ENCODE results near the gene PGAP3. TPM values are rescaled to one million over a fixed set of nuclear protein-coding genes. Genes with fewer than 3 reads are reported as not detected.
A peak's percentile ranks its signal among the peaks of the same experiment; 100 is the strongest.

PGAP3 gene
- total RNA-seq, 1 experiment from 2014 or later: 21.8 TPM

DNA sequence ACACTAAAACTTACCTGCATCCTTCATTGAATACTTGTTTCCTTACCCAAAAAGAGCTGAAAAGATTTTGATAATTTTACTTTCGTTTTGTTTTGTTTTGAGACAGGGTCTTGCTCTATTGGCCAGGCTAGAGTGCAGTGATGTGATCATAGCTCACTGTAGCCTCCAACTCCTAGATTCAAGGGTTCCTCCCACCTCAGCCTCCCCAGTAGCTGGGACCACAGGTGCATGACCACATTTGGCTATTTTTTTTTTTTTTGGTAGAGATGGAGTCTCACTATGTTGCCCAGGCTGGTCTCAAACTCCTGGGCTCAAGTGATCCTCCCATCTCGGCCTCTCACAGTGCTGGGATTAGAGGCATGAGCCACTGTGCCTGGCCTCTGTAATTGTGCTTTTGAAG, 32.8 kb downstream of the PGAP3 start:
- DNase-seq (ENCODE audit: low read depth, low spot score): no peak
- Histone ChIP-seq H3K4me1 (ENCODE audit: control insufficient read depth, insufficient read depth, low read length) (peaks cover 11% of the 10 kb centered on the region; the same call in 1 of the 2 replicates), H3K27me3 (ENCODE audit: control insufficient read depth, insufficient read depth, low read length) (no peaks in the 10 kb centered on the region), H3K27ac (ENCODE audit: low read length) (no peak overlapping the region), H3K36me3 (ENCODE audit: control insufficient read depth, insufficient read depth, low read length) (no peaks in the 10 kb centered on the region), H3K4me3 (ENCODE audit: low read depth in 2 of 2, low read length in 2 of 2) (no peak overlapping the region), H3K9me3 (ENCODE audit: control insufficient read depth, insufficient read depth, low read depth, low read length) (no peaks in the 10 kb centered on the region)
- ChIA-PET POLR2A (no interaction called here), CTCF (interaction anchor here (0.6 to 2.8 kb wide), 2 partner anchors 22 to 34 kb away, joined by 3 to 12 read pairs; no protein-coding TSS in a partner anchor)
- intact Hi-C loops (cut with micrococcal nuclease; ENCODE audit: unreplicated experiment) (no loop called here), in situ Hi-C loops (cut with HindIII; ENCODE audit: low pct_unique_long_range_greater_than_20kb, low sequenced_read_pairs) (no loop called here)
- no TSS peak for BruUV-seq (replicated peaks)
- no peak for ATAC-seq
- TF ChIP-seq TCF7L2 (IDR thresholded peaks at IDR 0.05; ENCODE audit: low read depth, low read length) (no peak), SIN3A (IDR thresholded peaks at IDR 0.05; ENCODE audit: borderline replicate concordance, insufficient read depth, low read depth, low read length) (no peak), REST (IDR thresholded peaks at IDR 0.05; ENCODE audit: insufficient read depth in 1 of 2, low read depth in 2 of 2, low read length in 1 of 2) (no peak), CTCF (IDR thresholded peaks at IDR 0.05) (no peak), POLR2AphosphoS5 (IDR thresholded peaks at IDR 0.05; ENCODE audit: low read depth, low read length) (no peak)

- H3K27ac ChIP-seq (ENCODE audit: low read length): no peak overlapping the region
- H3K27me3 ChIP-seq (ENCODE audit: control insufficient read depth, insufficient read depth, low read length): no peaks in the 10 kb centered on the region
- in situ Hi-C loops (cut with HindIII; ENCODE audit: low pct_unique_long_range_greater_than_20kb, low sequenced_read_pairs): no loop called here
- CTCF ChIA-PET: interaction anchor here (0.5 to 2.8 kb wide), 8 partner anchors 9 to 400 kb away, joined by 3 to 12 read pairs (median 3); no protein-coding TSS in a partner anchor
- no peak overlapping the region for H3K4me3 ChIP-seq (ENCODE audit: low read depth in 2 of 2, low read length in 2 of 2)
- DNase-seq (ENCODE audit: low read depth, low spot score) (no peak), ATAC-seq (peak; percentile 74)
- POLR2A ChIA-PET: no interaction called here
- TF ChIP-seq CTCF (IDR thresholded peaks at IDR 0.05) (peak; percentile 86), POLR2AphosphoS5 (IDR thresholded peaks at IDR 0.05; ENCODE audit: low read depth, low read length) (no peak)
- no peaks in the 10 kb centered on the region for H3K36me3 ChIP-seq (ENCODE audit: control insufficient read depth, insufficient read depth, low read length)
- H3K9me3 ChIP-seq (ENCODE audit: control insufficient read depth, insufficient read depth, low read depth, low read length): no peaks in the 10 kb centered on the region
- BruUV-seq (replicated peaks): no TSS peak
- peaks cover 11% of the 10 kb centered on the region; the same call in 1 of the 2 replicates for H3K4me1 ChIP-seq (ENCODE audit: control insufficient read depth, insufficient read depth, low read length)
- intact Hi-C loops (cut with micrococcal nuclease; ENCODE audit: unreplicated experiment): no loop called here
Measured at GRCh38 chr17:39653662-39654331, 34.1 kb downstream of the PGAP3 start.
